ENCODE data around the gene SCN2A. TPM values are rescaled to one million over a fixed set of nuclear protein-coding genes. Genes with fewer than 3 reads are reported as not detected.

The SCN2A gene
- total and polyA plus RNA-seq, 9 of the 15 experiments (the other 6 are each of a cell fraction or from before 2014, with no cell fraction given) = 0.08 to 0.69 (median 0.31) TPM; not detected in 1

DNA sequence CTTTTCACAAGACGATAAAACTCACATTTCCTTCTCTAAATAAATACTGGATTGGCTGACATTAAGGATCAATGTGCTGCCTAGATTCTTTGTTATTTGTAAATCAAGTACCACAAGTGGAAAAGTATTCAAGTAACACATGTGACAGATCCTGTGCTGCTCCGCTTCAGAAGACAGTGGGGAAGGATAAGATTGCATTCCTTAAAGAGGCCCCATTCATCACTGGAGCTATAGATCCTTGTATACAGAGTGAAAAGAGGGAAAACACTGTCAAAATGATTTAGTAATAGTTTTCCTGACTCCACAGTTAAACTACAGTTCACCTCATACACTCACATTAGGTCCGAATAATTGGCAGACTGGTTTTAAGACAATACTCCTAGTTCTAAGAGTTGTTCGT is 122.3 kb downstream of the SCN2A start:
- ATAC-seq (no peak), DNase-seq (ENCODE audit: extremely low read depth in 1 of 4, low spot score in 3 of 4) (no peak), FAIRE-seq (no peak)
- intact Hi-C loops (cut with micrococcal nuclease) (no loop called here), in situ Hi-C loops (cut with MboI) (no loop called here)
- H2AFZ ChIP-seq (ENCODE audit: low read depth, low read length) = no peak overlapping the region
- no peak overlapping the region for H3K9ac ChIP-seq (ENCODE audit: insufficient read depth in 1 of 2, low read depth in 2 of 2, low read length in 2 of 2)
- 2% methylated on average over 4 of the region's 4 CpGs for WGBS (ENCODE audit: insufficient coverage, low coverage, missing lambda C conversion rate)
- no peaks in the 10 kb centered on the region for H3K79me2 ChIP-seq (ENCODE audit: control insufficient read depth, insufficient read depth, low read length)
- no peaks in the 10 kb centered on the region for H3K4me1 ChIP-seq (replicated peaks in 1 of 2; ENCODE audit: control insufficient read depth in 2 of 2, insufficient read depth in 2 of 2, low read length in 2 of 2)
- no peaks in the 10 kb centered on the region for H3K9me1 ChIP-seq (ENCODE audit: control insufficient read depth, insufficient read depth, low read length)
- H3K36me3 ChIP-seq (ENCODE audit: control insufficient read depth, insufficient read depth, low read length) = no peaks in the 10 kb centered on the region
- TF ChIP-seq STAT5A (IDR thresholded peaks at IDR 0.05; ENCODE audit: borderline replicate concordance, low read length) = no peak
- no peak for TF ChIP-seq ZBTB43 (CRISPR knock-in tag; IDR thresholded peaks at IDR 0.05)
- no peak for TF ChIP-seq KDM5B (IDR thresholded peaks at IDR 0.05; ENCODE audit: insufficient replicate concordance, low read depth, low read length)
- TF ChIP-seq, protein P1, sequence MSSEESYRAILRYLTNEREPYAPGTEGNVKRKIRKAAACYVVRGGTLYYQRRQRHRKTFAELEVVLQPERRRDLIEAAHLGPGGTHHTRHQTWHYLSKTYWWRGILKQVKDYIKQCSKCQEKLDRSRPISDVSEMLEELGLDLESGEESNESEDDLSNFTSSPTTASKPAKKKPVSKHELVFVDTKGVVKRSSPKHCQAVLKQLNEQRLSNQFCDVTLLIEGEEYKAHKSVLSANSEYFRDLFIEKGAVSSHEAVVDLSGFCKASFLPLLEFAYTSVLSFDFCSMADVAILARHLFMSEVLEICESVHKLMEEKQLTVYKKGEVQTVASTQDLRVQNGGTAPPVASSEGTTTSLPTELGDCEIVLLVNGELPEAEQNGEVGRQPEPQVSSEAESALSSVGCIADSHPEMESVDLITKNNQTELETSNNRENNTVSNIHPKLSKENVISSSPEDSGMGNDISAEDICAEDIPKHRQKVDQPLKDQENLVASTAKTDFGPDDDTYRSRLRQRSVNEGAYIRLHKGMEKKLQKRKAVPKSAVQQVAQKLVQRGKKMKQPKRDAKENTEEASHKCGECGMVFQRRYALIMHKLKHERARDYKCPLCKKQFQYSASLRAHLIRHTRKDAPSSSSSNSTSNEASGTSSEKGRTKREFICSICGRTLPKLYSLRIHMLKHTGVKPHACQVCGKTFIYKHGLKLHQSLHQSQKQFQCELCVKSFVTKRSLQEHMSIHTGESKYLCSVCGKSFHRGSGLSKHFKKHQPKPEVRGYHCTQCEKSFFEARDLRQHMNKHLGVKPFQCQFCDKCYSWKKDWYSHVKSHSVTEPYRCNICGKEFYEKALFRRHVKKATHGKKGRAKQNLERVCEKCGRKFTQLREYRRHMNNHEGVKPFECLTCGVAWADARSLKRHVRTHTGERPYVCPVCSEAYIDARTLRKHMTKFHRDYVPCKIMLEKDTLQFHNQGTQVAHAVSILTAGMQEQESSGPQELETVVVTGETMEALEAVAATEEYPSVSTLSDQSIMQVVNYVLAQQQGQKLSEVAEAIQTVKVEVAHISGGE (CRISPR knock-in tag; IDR thresholded peaks at IDR 0.05) = no peak
- no peak for TF ChIP-seq SMARCA4 (IDR thresholded peaks at IDR 0.05)
- TF ChIP-seq SLC30A9 (CRISPR knock-in tag; IDR thresholded peaks at IDR 0.05) = no peak
- no peak for TF ChIP-seq NCOA1 (IDR thresholded peaks at IDR 0.05; ENCODE audit: low read depth)
- no peak for TF ChIP-seq PPARD (CRISPR knock-in tag; IDR thresholded peaks at IDR 0.05)
- TF ChIP-seq ZFP1 (CRISPR knock-in tag; IDR thresholded peaks at IDR 0.05) = no peak
- no peak for TF ChIP-seq BMI1 (IDR thresholded peaks at IDR 0.05; ENCODE audit: low read length)
- ChIA-PET CTCF (ENCODE audit: low intra/inter-chr PET ratio) (no interaction called here), POLR2A (no interaction called here)
- no peaks in the 10 kb centered on the region for H4K20me1 ChIP-seq (replicated peaks; ENCODE audit: control insufficient read depth, insufficient read depth, low read length)
- H3K4me2 ChIP-seq (ENCODE audit: insufficient read depth, low read length) = no peak overlapping the region
- no peaks in the 10 kb centered on the region for H3K9me3 ChIP-seq (replicated peaks; ENCODE audit: control insufficient read depth, insufficient read depth, low read depth, low read length)
- H3K4me3 ChIP-seq = no peak overlapping the region
- H3K27ac ChIP-seq (ENCODE audit: extremely low read depth, low read depth, low read length) = no peak overlapping the region
- H3K27me3 ChIP-seq (ENCODE audit: control insufficient read depth in 2 of 2, insufficient read depth in 2 of 2, low read length in 2 of 2) = no peaks in the 10 kb centered on the region
- no TSS peak for BruUV-seq (replicated peaks)
